ENCODE results near the gene RDH8. TPM values are rescaled to one million over a fixed set of nuclear protein-coding genes. Genes with fewer than 3 reads are reported as not detected.
"Not testable (repeated sequence)": the region's sequence is repeated elsewhere in the genome, so short reads cannot be mapped to it uniquely, and the experiment has no call there.

The RDH8 gene
- total and polyA plus RNA-seq, 2 donors (not counting 3 experiments of a cell fraction or from before 2014, with no cell fraction given), result not detected

DNA sequence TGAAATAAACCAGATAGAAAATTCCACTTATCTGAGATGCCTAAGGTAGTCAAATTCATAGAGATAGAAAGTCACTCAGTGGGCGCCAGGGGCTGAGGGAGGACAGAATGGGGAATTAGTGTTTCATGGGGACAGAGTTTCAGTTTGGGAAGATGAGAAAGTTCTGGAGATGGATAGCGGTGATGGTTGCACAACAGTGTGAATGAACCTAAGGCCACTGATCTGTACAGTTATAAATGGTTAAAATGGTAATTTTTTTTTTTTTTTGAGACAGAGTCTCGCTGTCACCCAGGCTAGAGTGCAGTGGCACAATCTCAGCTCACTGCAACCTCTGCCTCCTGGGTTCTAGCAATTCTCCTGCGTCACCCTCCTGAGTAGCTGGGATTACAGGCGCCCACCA lies 9.8 kb downstream of the RDH8 start:
- BruUV-seq (replicated peaks); FAIRE-seq; CTCF ChIA-PET; H3K27ac ChIP-seq (ENCODE audit: insufficient read depth, low read depth, low read length); intact Hi-C loops (cut with micrococcal nuclease); dilution Hi-C loops (cut with MboI; ENCODE audit: extremely low pct_ligation_motif_present, low sequenced_read_pairs); H3K4me1 ChIP-seq (ENCODE audit: control insufficient read depth, extremely low read depth, insufficient read depth, low read length); H3K4me3 ChIP-seq (replicated peaks in 1 of 3; ENCODE audit: insufficient read depth in 1 of 3, low read depth in 1 of 3, low read length in 3 of 3); H3K27me3 ChIP-seq (ENCODE audit: control insufficient read depth in 2 of 2, insufficient read depth in 2 of 2, low read length in 2 of 2); H3K9me3 ChIP-seq (replicated peaks; ENCODE audit: control insufficient read depth, insufficient read depth, low read length); H3K36me3 ChIP-seq (ENCODE audit: control insufficient read depth in 2 of 2, extremely low read depth in 1 of 2, insufficient read depth in 2 of 2, low read length in 2 of 2); H3K79me2 ChIP-seq (ENCODE audit: control insufficient read depth, insufficient read depth, low read length); H3K4me2 ChIP-seq (ENCODE audit: insufficient read depth, low read length); H2AFZ ChIP-seq (ENCODE audit: low read depth, low read length); H3K9ac ChIP-seq (replicated peaks; ENCODE audit: extremely low read depth, insufficient read depth, low read length); DNase-seq (ENCODE audit: low read depth, low spot score); H3K9me1 ChIP-seq (replicated peaks; ENCODE audit: control insufficient read depth, extremely low read depth, insufficient read depth, low read length); POLR2A ChIA-PET; H4K20me1 ChIP-seq (replicated peaks; ENCODE audit: control insufficient read depth, extremely low read depth, insufficient read depth, low read length): not testable (repeated sequence)

DNA sequence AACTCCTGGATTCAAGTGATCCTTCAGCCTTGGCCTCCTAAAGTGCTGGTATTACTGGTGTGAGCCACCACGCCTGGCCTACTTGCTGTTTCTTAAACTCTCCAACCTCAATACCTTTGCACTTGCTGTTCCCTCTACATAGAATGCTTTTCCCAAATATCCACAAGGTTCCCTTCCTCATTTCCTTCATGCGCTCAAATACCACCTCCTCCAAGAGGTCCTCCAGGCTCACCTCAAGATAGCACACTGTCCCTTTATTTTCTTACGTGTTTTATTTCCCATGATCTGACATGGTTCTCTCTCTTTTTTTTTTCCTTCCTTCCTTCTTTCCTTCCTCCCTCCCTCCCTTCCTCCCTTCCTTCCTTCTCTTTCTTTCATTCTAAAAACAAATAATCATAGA lies 13.5 kb downstream of the RDH8 start:
- H3K9me3 ChIP-seq (replicated peaks; ENCODE audit: control insufficient read depth, insufficient read depth, low read length), result no peaks in the 10 kb centered on the region
- dilution Hi-C loops (cut with MboI; ENCODE audit: extremely low pct_ligation_motif_present, low sequenced_read_pairs) (no loop called here), intact Hi-C loops (cut with micrococcal nuclease) (loop anchor here (1.0 to 2.0 kb wide), 3 partner anchors 26 to 890 kb away; no protein-coding TSS in a partner anchor)
- H3K4me3 ChIP-seq (replicated peaks in 1 of 3; ENCODE audit: insufficient read depth in 1 of 3, low read depth in 1 of 3, low read length in 3 of 3), result no peak overlapping the region
- H3K79me2 ChIP-seq (ENCODE audit: control insufficient read depth, insufficient read depth, low read length), result no peaks in the 10 kb centered on the region
- POLR2A ChIA-PET, result no interaction called here
- H4K20me1 ChIP-seq (replicated peaks; ENCODE audit: control insufficient read depth, extremely low read depth, insufficient read depth, low read length), result no peaks in the 10 kb centered on the region
- DNase-seq (ENCODE audit: low read depth, low spot score), result no peak
- H2AFZ ChIP-seq (ENCODE audit: low read depth, low read length), result no peak overlapping the region
- no peak overlapping the region for H3K4me2 ChIP-seq (ENCODE audit: insufficient read depth, low read length)
- FAIRE-seq, result no peak
- H3K9ac ChIP-seq (replicated peaks; ENCODE audit: extremely low read depth, insufficient read depth, low read length), result no peak overlapping the region
- no peaks in the 10 kb centered on the region for H3K9me1 ChIP-seq (replicated peaks; ENCODE audit: control insufficient read depth, extremely low read depth, insufficient read depth, low read length)
- H3K27ac ChIP-seq (ENCODE audit: insufficient read depth, low read depth, low read length), result no peak overlapping the region
- TF ChIP-seq JUN (IDR thresholded peaks at IDR 0.05; ENCODE audit: borderline replicate concordance, insufficient read depth, insufficient read length, low read depth), result no peak
- TF ChIP-seq POLR2AphosphoS5 (IDR thresholded peaks at IDR 0.05; ENCODE audit: insufficient read depth, low read depth, low read length), result no peak
- TF ChIP-seq FOS (IDR thresholded peaks at IDR 0.05; ENCODE audit: borderline replicate concordance, insufficient read depth, low read length), result no peak
- no peak for TF ChIP-seq MAX (IDR thresholded peaks at IDR 0.05; ENCODE audit: insufficient read depth, insufficient read length)
- TF ChIP-seq EZH2 (IDR thresholded peaks at IDR 0.05; ENCODE audit: borderline replicate concordance, low read depth, low read length, severe bottlenecking), result no peak
- no peak for TF ChIP-seq GATA2 (IDR thresholded peaks at IDR 0.05; ENCODE audit: insufficient read depth, insufficient read length, low read depth, low read length)
- TF ChIP-seq, protein P1, sequence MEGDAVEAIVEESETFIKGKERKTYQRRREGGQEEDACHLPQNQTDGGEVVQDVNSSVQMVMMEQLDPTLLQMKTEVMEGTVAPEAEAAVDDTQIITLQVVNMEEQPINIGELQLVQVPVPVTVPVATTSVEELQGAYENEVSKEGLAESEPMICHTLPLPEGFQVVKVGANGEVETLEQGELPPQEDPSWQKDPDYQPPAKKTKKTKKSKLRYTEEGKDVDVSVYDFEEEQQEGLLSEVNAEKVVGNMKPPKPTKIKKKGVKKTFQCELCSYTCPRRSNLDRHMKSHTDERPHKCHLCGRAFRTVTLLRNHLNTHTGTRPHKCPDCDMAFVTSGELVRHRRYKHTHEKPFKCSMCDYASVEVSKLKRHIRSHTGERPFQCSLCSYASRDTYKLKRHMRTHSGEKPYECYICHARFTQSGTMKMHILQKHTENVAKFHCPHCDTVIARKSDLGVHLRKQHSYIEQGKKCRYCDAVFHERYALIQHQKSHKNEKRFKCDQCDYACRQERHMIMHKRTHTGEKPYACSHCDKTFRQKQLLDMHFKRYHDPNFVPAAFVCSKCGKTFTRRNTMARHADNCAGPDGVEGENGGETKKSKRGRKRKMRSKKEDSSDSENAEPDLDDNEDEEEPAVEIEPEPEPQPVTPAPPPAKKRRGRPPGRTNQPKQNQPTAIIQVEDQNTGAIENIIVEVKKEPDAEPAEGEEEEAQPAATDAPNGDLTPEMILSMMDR (IDR thresholded peaks at IDR 0.05; ENCODE audit: extremely low read depth in 1 of 2, insufficient read depth in 1 of 2, low read depth in 1 of 2, low read length in 2 of 2), result no peak
- TF ChIP-seq POLR2A (IDR thresholded peaks at IDR 0.05; ENCODE audit: low read depth, low read length), result no peak
- no peak for TF ChIP-seq MYC (IDR thresholded peaks at IDR 0.05; ENCODE audit: low read depth, low read length)
- BruUV-seq (replicated peaks), result no TSS peak
- no peaks in the 10 kb centered on the region for H3K36me3 ChIP-seq (ENCODE audit: control insufficient read depth in 2 of 2, extremely low read depth in 1 of 2, insufficient read depth in 2 of 2, low read length in 2 of 2)
- H3K27me3 ChIP-seq (ENCODE audit: control insufficient read depth in 2 of 2, insufficient read depth in 2 of 2, low read length in 2 of 2), result peaks cover 3 to 4% of the 10 kb centered on the region in 2 experiments
- peaks cover 4% of the 10 kb centered on the region for H3K4me1 ChIP-seq (ENCODE audit: control insufficient read depth, extremely low read depth, insufficient read depth, low read length)
- CTCF ChIA-PET, result interaction anchor here (0.7 to 4.7 kb wide), 11 partner anchors 8 to 107 kb away, joined by 3 to 191 read pairs (median 9); no protein-coding TSS in a partner anchor

Measured in endothelial cell of umbilical vein (primary cell).